Kidney (tissue), 14 donors: ENCODE results near the gene SORCS2. TPM values are rescaled to one million over a fixed set of nuclear protein-coding genes. Genes with fewer than 3 reads are reported as not detected.
A peak's percentile ranks its signal among the peaks of the same experiment; 100 is the strongest.

ENCODE experiments used
- DNase-seq, 5 donors: peaks; one replicate each; pipeline ENCODE4 v3.0.0-alpha.2; 2013 to 2020
- FAIRE-seq: peaks from 2 replicates; lab custom pipeline; 2012; peaks lifted over from hg19 to GRCh38; lab: Jason Lieb, UNC
- H3K27ac ChIP-seq, 2 donors: one replicate each; pipeline ENCODE4 v1.7.0; 2013; ENCODE audit warnings: low read depth in 2 of 2, low read length in 2 of 2, inconsistent platforms in 1 of 2
- H3K27me3 ChIP-seq: one replicate; pipeline ENCODE4 v1.7.1; 2013; ENCODE audit warnings: low read length, inconsistent platforms; ENCODE audit not compliant: control insufficient read depth, insufficient read depth
- H3K36me3 ChIP-seq, 3 donors: one replicate each; pipeline versions ENCODE4 v1.7.0 to v1.7.1; 2013; ENCODE audit warnings: low read length in 3 of 3, control low read depth in 1 of 3, inconsistent platforms in 1 of 3; ENCODE audit not compliant: insufficient read depth in 3 of 3, control insufficient read depth in 2 of 3
- H3K4me1 ChIP-seq, 3 donors: one replicate each; pipeline versions ENCODE4 v1.7.0 to v1.7.1; 2013; ENCODE audit warnings: low read length in 3 of 3, inconsistent platforms in 1 of 3, low read depth in 1 of 3; ENCODE audit not compliant: control insufficient read depth in 2 of 3, insufficient read depth in 2 of 3
- H3K4me3 ChIP-seq, 3 donors: one replicate each; pipeline versions ENCODE4 v1.7.0 to v1.8.1; 2013; ENCODE audit warnings: low read length in 3 of 3, control low read depth in 1 of 3, inconsistent platforms in 1 of 3
- H3K9ac ChIP-seq, 3 donors: one replicate each; pipeline versions ENCODE4 v1.7.0 to v1.7.1; 2013; ENCODE audit warnings: low read length in 3 of 3, control low read depth in 1 of 3, inconsistent platforms in 1 of 3
- H3K9me3 ChIP-seq, 3 donors: one replicate each; pipeline versions ENCODE4 v1.7.0 to v1.7.1; 2013; ENCODE audit warnings: low read length in 3 of 3, control low read depth in 1 of 3, inconsistent platforms in 1 of 3; ENCODE audit not compliant: control insufficient read depth in 2 of 3, insufficient read depth in 1 of 3
- intact Hi-C: fragments of 100-400 bp; cut with DNase I; formaldehyde crosslinking; loops from one replicate; pipeline ENCODE4 v1.11.1; 2022
- polyA plus RNA-seq: library from polyadenylated mRNA; stranded (reverse); fragments of 350-450 nt; fragmentation: Illumina TruSeq; extraction: RNeasy Lipid Tissue Mini Kit (QIAGEN cat#74804); gene quantifications from one replicate; pipeline ENCODE4 v1.2.3, GENCODE V29; 2014; ENCODE audit warnings: low read depth, low replicate concordance; ENCODE audit not compliant: insufficient read depth
- total RNA-seq: library from RNA; stranded (reverse); fragmentation: NEBNext Ultra II Directional; extraction: Animal tissue kit (Norgen Biotek cat#: 25700); gene quantifications from one replicate; pipeline ENCODE4 v1.2.1, GENCODE V29; 2021
- TF ChIP-seq, protein P1 (sequence below): IDR thresholded peaks from 3 replicates; pipeline ENCODE4 v1.5.1; 2012; ENCODE audit warnings: mild to moderate bottlenecking, moderate library complexity, borderline replicate concordance; ENCODE audit not compliant: insufficient read depth; ENCODE audit errors: extremely low read depth
- donor health status: control.
- donor health status: control.
- donor health status: control.
- donor health status: control.
- donor health status: control.
- donor health status: DM: yes; HTN: yes; CAD: no.
- donor health status: Normal renal cell carcinoma (clear cell type).

Gene SORCS2
- total and polyA plus RNA-seq, 2 donors from 2014 or later = 6.1 to 9.1 TPM

DNA sequence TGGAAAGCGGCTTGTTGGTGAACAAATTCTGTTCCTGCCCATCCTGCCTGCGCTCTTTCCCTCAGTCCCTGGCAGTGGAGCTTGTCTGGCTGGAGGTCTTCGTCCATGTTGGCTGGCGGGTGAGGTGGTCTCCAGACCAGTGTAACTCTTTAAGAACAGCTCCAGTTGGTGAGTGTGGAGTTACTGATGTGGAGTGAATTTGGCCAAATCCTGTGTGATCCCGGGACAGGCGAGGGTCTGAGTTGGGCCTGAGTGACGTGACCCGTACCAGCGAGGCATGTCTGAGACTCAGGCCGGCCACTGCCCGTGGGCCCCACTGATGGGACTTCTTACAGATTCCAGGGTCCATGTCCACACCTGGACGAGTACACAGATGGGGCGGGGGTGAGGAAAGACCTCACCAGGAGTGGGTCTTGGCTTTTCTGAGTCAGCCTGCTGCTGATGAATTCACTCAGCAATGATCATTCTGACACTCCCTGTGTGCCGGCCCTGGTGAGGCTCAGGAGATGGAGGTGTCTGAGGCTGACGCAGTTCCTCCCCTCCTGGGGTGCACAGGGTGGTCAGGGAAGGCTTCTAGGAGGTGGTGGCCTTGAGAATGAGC is 196.9 kb downstream of the SORCS2 start:
- H3K4me3 ChIP-seq = no peak overlapping the region
- TF ChIP-seq, protein P1, sequence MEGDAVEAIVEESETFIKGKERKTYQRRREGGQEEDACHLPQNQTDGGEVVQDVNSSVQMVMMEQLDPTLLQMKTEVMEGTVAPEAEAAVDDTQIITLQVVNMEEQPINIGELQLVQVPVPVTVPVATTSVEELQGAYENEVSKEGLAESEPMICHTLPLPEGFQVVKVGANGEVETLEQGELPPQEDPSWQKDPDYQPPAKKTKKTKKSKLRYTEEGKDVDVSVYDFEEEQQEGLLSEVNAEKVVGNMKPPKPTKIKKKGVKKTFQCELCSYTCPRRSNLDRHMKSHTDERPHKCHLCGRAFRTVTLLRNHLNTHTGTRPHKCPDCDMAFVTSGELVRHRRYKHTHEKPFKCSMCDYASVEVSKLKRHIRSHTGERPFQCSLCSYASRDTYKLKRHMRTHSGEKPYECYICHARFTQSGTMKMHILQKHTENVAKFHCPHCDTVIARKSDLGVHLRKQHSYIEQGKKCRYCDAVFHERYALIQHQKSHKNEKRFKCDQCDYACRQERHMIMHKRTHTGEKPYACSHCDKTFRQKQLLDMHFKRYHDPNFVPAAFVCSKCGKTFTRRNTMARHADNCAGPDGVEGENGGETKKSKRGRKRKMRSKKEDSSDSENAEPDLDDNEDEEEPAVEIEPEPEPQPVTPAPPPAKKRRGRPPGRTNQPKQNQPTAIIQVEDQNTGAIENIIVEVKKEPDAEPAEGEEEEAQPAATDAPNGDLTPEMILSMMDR = no peak
- no peak for FAIRE-seq
- DNase-seq = peak in 3 of 5 donors; percentile 7 to 46 (median 28)
- no peaks in the 10 kb centered on the region for H3K9me3 ChIP-seq
- H3K9ac ChIP-seq = no peak overlapping the region
- no peaks in the 10 kb centered on the region for H3K4me1 ChIP-seq
- H3K27me3 ChIP-seq = no peaks in the 10 kb centered on the region
- intact Hi-C loops = no loop called here
- H3K27ac ChIP-seq = no peak overlapping the region
- no peaks in the 10 kb centered on the region for H3K36me3 ChIP-seq

DNA sequence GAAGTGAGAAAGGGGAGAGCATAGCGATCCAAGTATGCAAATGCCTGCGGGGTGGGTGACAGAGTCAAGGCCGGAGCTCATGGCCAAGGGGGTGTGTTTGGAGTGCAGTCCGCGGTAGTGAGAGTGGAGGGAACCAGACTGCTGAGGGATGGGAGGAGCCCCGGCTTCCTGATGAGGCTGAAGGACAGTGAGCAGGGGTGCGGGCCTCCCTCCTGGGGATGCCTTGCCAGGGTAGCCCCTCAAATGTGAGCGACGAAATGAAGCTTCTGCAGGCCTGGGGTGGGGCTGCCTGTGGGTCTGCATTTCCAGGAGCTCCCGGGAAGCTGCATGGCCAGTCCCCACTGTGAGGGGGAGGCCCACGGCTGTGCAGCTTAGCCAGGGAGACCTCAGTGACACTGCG is 197.4 kb downstream of the SORCS2 start:
- TF ChIP-seq, protein P1 = no peak
- intact Hi-C loops = no loop called here
- no peak overlapping the region for H3K4me3 ChIP-seq
- H3K4me1 ChIP-seq = no peaks in the 10 kb centered on the region
- no peaks in the 10 kb centered on the region for H3K36me3 ChIP-seq
- H3K27me3 ChIP-seq = no peaks in the 10 kb centered on the region
- DNase-seq = peak in 1 of 5 donors; percentile 8
- no peak overlapping the region for H3K9ac ChIP-seq
- no peak for FAIRE-seq
- H3K27ac ChIP-seq = no peak overlapping the region
- no peaks in the 10 kb centered on the region for H3K9me3 ChIP-seq

DNA sequence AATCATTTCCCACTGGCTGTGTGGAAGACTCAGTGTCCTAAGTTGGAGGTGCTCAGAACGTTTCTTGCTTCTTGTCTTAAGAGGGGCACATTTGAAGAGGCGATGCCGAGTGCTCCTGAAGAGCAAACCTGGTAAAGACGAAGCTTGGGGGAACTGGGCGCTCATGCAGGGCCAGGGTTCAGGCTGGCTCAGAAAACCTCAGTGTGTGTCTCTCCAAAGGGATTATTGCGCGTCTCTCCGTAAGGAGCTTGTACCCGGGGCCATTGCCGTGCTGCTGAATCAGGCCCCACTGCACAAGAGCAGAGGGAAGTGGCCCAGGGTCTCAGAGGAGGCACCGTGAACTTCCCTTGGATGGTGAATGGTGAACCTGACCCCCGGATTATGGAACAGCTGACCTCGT is 198.0 kb downstream of the SORCS2 start:
- peak in 3 of 5 donors; percentile 1 to 16 (median 13) for DNase-seq
- TF ChIP-seq, protein P1 = no peak
- Histone ChIP-seq H3K4me1 (no peaks in the 10 kb centered on the region), H3K9me3 (no peaks in the 10 kb centered on the region), H3K9ac (no peak overlapping the region), H3K27ac (no peak overlapping the region), H3K27me3 (no peaks in the 10 kb centered on the region), H3K4me3 (no peak overlapping the region), H3K36me3 (no peaks in the 10 kb centered on the region)
- FAIRE-seq = no peak
- intact Hi-C loops = no loop called here
